Endothelial cell of umbilical vein (primary cell): ENCODE measurements around the gene NCLN. TPM values are rescaled to one million over a fixed set of nuclear protein-coding genes. Genes with fewer than 3 reads are reported as not detected.

Experiments used
- BruUV-seq: library from RNA; stranded (reverse); fragments of 400-500 nt; replicated peaks from 2 replicates; lab custom pipeline; 2021; lab: Mats Ljungman, UMichigan
- CTCF ChIA-PET: fragments of 300-600, 350-600 bp; sonication (Branson Sonifier 250); formaldehyde crosslinking; loops from one replicate; lab custom pipeline; 2021; ENCODE audit warnings: antibody characterized with exemption, inconsistent platforms; lab: Charles Lee
- POLR2A ChIA-PET: fragments of 300-600, 350-600 bp; sonication (Branson Sonifier 250); formaldehyde crosslinking; loops from one replicate; lab custom pipeline; 2021; ENCODE audit warnings: antibody characterized with exemption, inconsistent platforms; lab: Charles Lee
- DNase-seq: peaks from one replicate; pipeline ENCODE4 v3.0.0-alpha.2; 2011; ENCODE audit warnings: low read depth, low spot score
- FAIRE-seq: peaks from 2 replicates; lab custom pipeline; 2011; peaks lifted over from hg19 to GRCh38; lab: Jason Lieb, UNC
- H2AFZ ChIP-seq: 2 replicates; pipeline ENCODE4 v1.6.0; 2012; ENCODE audit warnings: low read depth, low read length, control low read depth, inconsistent platforms
- H3K27ac ChIP-seq: 2 replicates; pipeline ENCODE4 v1.5.1; 2011; ENCODE audit warnings: low read depth, mild to moderate bottlenecking, control low read depth, low read length, moderate library complexity; ENCODE audit not compliant: insufficient read depth
- H3K27me3 ChIP-seq, 2 experiments: 2 replicates each; pipeline versions ENCODE4 v1.6.0 to v1.6.1; 2011; ENCODE audit warnings: low read length in 2 of 2, mixed read lengths in 1 of 2; ENCODE audit not compliant: control insufficient read depth in 2 of 2, insufficient read depth in 2 of 2
- H3K36me3 ChIP-seq, 2 experiments: 2 replicates in 1 of 2; 3 replicates in 1 of 2; pipeline ENCODE4 v1.5.1; 2011; ENCODE audit warnings: low read length in 2 of 2, mild to moderate bottlenecking in 1 of 2, moderate library complexity in 1 of 2; ENCODE audit not compliant: control insufficient read depth in 2 of 2, insufficient read depth in 2 of 2; ENCODE audit errors: extremely low read depth in 1 of 2
- H3K4me1 ChIP-seq: 3 replicates; pipeline ENCODE4 v1.5.1; 2011; ENCODE audit warnings: mild to moderate bottlenecking, low read length; ENCODE audit not compliant: control insufficient read depth, insufficient read depth; ENCODE audit errors: extremely low read depth
- H3K4me2 ChIP-seq: 2 replicates; pipeline ENCODE4 v1.6.1; 2011; ENCODE audit warnings: low read length, control low read depth, mixed read lengths; ENCODE audit not compliant: insufficient read depth
- H3K4me3 ChIP-seq, 3 experiments: fragments of 200-600 bp in 1 of 3; sonication (generic), shearing (Covaris generic) in 1 of 3; replicated peaks in 1 of 3; 2 replicates each; pipeline ENCODE4 v1.5.1; 2011 to 2016; ENCODE audit warnings: control low read depth in 3 of 3, low read length in 3 of 3, mild to moderate bottlenecking in 2 of 3, inconsistent platforms in 1 of 3, low read depth in 1 of 3, moderate library complexity in 1 of 3; ENCODE audit not compliant: insufficient read depth in 1 of 3
- H3K79me2 ChIP-seq: 2 replicates; pipeline ENCODE4 v1.6.0; 2012; ENCODE audit warnings: low read length, inconsistent platforms; ENCODE audit not compliant: control insufficient read depth, insufficient read depth
- H3K9ac ChIP-seq: replicated peaks from 2 replicates; pipeline ENCODE3; 2011; ENCODE audit warnings: low read length, control low read depth; ENCODE audit not compliant: insufficient read depth; ENCODE audit errors: extremely low read depth
- H3K9me1 ChIP-seq: replicated peaks from 3 replicates; pipeline ENCODE4 v1.6.0; 2011; ENCODE audit warnings: mild to moderate bottlenecking, low read length; ENCODE audit not compliant: control insufficient read depth, insufficient read depth; ENCODE audit errors: extremely low read depth
- H3K9me3 ChIP-seq: replicated peaks from 2 replicates; pipeline ENCODE4 v1.5.1; 2012; ENCODE audit warnings: low read length, inconsistent platforms; ENCODE audit not compliant: control insufficient read depth, insufficient read depth
- H4K20me1 ChIP-seq: replicated peaks from 2 replicates; pipeline ENCODE3; 2011; ENCODE audit warnings: mild to moderate bottlenecking, low read length; ENCODE audit not compliant: control insufficient read depth, insufficient read depth; ENCODE audit errors: extremely low read depth
- CTCF ChIP-seq, 2 donors: IDR thresholded peaks; 1 replicate in 1 of 2; 2 replicates in 1 of 2; pipeline ENCODE4 v1.5.1; 2011; ENCODE audit warnings: low read length in 2 of 2, mild to moderate bottlenecking in 2 of 2, moderate library complexity in 2 of 2, control low read depth in 1 of 2, inconsistent platforms in 1 of 2, low read depth in 1 of 2; ENCODE audit not compliant: insufficient read depth in 1 of 2; ENCODE audit errors: extremely low read depth in 1 of 2
- EZH2 ChIP-seq: IDR thresholded peaks from 2 replicates; pipeline ENCODE4 v1.6.1; 2012; ENCODE audit warnings: borderline replicate concordance, low read depth, mild to moderate bottlenecking, moderate library complexity, low read length, inconsistent platforms; ENCODE audit not compliant: severe bottlenecking
- FOS ChIP-seq: IDR thresholded peaks from 2 replicates; pipeline ENCODE4 v1.6.1; 2011; ENCODE audit warnings: mild to moderate bottlenecking, low read length, moderate library complexity, borderline replicate concordance; ENCODE audit not compliant: insufficient read depth
- GATA2 ChIP-seq: IDR thresholded peaks from 2 replicates; pipeline ENCODE4 v1.7.0; 2011; ENCODE audit warnings: low read depth, mild to moderate bottlenecking, moderate library complexity, mixed read lengths, low read length; ENCODE audit not compliant: insufficient read length, insufficient read depth
- JUN ChIP-seq: IDR thresholded peaks from 2 replicates; pipeline ENCODE4 v1.6.1; 2011; ENCODE audit warnings: borderline replicate concordance, low read depth; ENCODE audit not compliant: insufficient read length, insufficient read depth
- MAX ChIP-seq: IDR thresholded peaks from 2 replicates; pipeline ENCODE4 v1.6.1; 2011; ENCODE audit not compliant: insufficient read depth, insufficient read length
- MYC ChIP-seq: IDR thresholded peaks from one replicate; pipeline ENCODE4 v1.6.1; 2011; ENCODE audit warnings: mild to moderate bottlenecking, low read depth, low read length
- POLR2A ChIP-seq: IDR thresholded peaks from 2 replicates; pipeline ENCODE4 v1.6.1; 2012; ENCODE audit warnings: low read depth, mild to moderate bottlenecking, control low read depth, low read length
- POLR2AphosphoS5 ChIP-seq: IDR thresholded peaks from 2 replicates; pipeline ENCODE4 v1.6.1; 2012; ENCODE audit warnings: low read depth, mild to moderate bottlenecking, control low read depth, low read length, moderate library complexity; ENCODE audit not compliant: insufficient read depth
- dilution Hi-C: fragments of 300-500 bp; cut with MboI; formaldehyde crosslinking; loops from one replicate; pipeline ENCODE4 v1.15.0; 2019; ENCODE audit warnings: low sequenced_read_pairs; ENCODE audit not compliant: extremely low pct_ligation_motif_present
- intact Hi-C: fragments of 100-400 bp; cut with micrococcal nuclease; formaldehyde crosslinking; loops from one replicate; pipeline ENCODE4 v1.10.0; 2022
- polyA plus RNA-seq, 4 experiments: library from polyadenylated mRNA; depleted of rRNA in 3 of 4; stranded (reverse) in 3 of 4; unstranded in 1 of 4; fragments of >200 nt; gene quantifications; 2 replicates each; pipeline versions ENCODE4 v1.2.1 to v1.2.3, GENCODE V29; 2011 to 2012; ENCODE audit warnings: missing spikeins in 1 of 4
- total RNA-seq: library from RNA; stranded (reverse); gene quantifications from 2 replicates; pipeline ENCODE4 v1.2.3, GENCODE V29; 2021

NCLN gene
- total and polyA plus RNA-seq, 2 donors (not counting 3 experiments of a cell fraction or from before 2014, with no cell fraction given), result 97.2 to 102 TPM

- intact Hi-C loops (no loop called here), dilution Hi-C loops (no loop called here)
- no TSS peak for BruUV-seq
- peaks cover 20 to 23% of the 10 kb centered on the region in 2 experiments for H3K27me3 ChIP-seq
- H3K4me3 ChIP-seq, result no peak overlapping the region
- no peak for TF ChIP-seq MYC
- TF ChIP-seq EZH2, result no peak
- TF ChIP-seq FOS, result no peak
- no peak for TF ChIP-seq GATA2
- TF ChIP-seq MAX, result no peak
- TF ChIP-seq JUN, result no peak
- no peak for TF ChIP-seq POLR2AphosphoS5
- no peak for TF ChIP-seq POLR2A
- no peak for TF ChIP-seq CTCF (IDR thresholded peaks at IDR 0.05; ENCODE audit: extremely low read depth in 1 of 2, insufficient read depth in 1 of 2, low read depth in 1 of 2, low read length in 2 of 2)
- no peaks in the 10 kb centered on the region for H3K79me2 ChIP-seq
- H3K36me3 ChIP-seq, result no peaks in the 10 kb centered on the region
- no peak overlapping the region for H3K27ac ChIP-seq
- CTCF ChIA-PET, result interaction anchor here (1.1 kb wide), 2 partner anchors 11 to 24 kb away, joined by 3 to 4 read pairs; no protein-coding TSS in a partner anchor
- POLR2A ChIA-PET, result interaction anchor here (0.9 kb wide), 1 partner anchor 329 kb away, joined by 3 read pairs; the partner anchor contains the start of gene ZNF57
- no peak for DNase-seq
- H3K4me1 ChIP-seq, result no peaks in the 10 kb centered on the region
- no peak overlapping the region for H3K9ac ChIP-seq
- no peaks in the 10 kb centered on the region for H3K9me1 ChIP-seq
- no peaks in the 10 kb centered on the region for H4K20me1 ChIP-seq
- no peaks in the 10 kb centered on the region for H3K9me3 ChIP-seq
- no peak overlapping the region for H3K4me2 ChIP-seq
- no peak overlapping the region for H2AFZ ChIP-seq
- no peak for FAIRE-seq
Observed at GRCh38 chr19:3229346-3229743, 43.6 kb downstream of the NCLN start.
